HG03520 (cell line): Measurements from ENCODE around the gene CTBP2.

ENCODE experiments used
- ATAC-seq: cut with Tn5 transposase; IDR thresholded peaks from one replicate; pipeline ENCODE4 v1.9.1; 2021; ENCODE audit warnings: mild to moderate bottlenecking, moderate library complexity; ENCODE audit not compliant: unreplicated experiment

The CTBP2 gene

DNA sequence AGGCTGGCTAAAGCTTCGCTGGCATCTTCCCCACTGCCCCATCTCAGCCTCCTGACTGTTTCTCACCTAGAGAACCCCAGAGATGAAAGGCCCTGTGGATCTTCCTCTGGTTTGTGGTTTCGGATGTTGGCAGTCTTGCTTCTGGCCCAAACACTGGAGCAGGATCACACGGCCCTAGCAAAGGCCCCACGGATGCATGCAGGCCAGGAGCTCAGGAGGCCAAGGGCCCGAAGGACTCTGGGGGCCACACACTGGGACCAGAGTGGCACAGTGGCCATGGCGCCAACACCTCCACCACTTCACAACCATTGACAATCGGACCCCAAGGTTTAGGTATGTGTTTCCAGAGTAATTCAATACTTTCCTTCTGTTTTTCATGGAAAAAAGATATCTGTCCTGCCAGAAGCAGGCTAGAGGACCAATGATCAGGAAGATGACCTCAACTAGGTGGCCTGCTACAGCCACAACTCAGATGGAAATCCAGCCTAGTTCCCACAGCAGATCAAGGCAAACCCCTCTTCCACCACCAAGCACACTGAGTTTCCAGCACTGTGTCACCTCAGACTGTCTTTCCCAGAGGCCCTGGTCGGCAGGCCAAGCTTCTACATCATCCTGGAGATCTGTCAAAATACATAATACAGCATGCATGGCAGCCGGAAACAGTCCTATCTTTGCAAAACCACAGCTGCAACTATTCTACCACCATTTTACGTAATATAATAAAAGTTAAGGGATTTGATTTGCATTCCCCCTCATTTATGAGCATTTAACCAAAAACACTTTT, 53.0 kb downstream of the CTBP2 start:
- ATAC-seq = no peak

DNA sequence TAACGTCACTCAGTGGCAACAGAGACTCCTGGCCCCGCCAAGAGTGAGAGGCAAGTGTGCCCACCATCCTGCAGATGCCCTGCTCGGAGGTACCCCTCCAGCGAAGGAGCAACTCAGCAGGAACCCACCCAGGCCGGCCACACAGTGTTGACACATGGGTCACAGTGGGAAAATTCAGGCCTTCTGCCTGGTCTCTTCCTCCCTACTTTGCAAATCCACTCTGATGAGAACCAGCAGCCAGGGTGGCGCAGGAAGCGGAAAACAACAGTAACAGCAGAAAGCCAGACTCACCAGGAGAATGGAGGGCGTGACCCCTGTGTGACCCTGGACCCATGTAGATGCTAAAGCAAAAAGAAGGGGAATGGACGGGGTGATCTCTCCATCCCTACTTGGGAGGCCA, 53.8 kb downstream of the CTBP2 start:
- ATAC-seq = no peak

DNA sequence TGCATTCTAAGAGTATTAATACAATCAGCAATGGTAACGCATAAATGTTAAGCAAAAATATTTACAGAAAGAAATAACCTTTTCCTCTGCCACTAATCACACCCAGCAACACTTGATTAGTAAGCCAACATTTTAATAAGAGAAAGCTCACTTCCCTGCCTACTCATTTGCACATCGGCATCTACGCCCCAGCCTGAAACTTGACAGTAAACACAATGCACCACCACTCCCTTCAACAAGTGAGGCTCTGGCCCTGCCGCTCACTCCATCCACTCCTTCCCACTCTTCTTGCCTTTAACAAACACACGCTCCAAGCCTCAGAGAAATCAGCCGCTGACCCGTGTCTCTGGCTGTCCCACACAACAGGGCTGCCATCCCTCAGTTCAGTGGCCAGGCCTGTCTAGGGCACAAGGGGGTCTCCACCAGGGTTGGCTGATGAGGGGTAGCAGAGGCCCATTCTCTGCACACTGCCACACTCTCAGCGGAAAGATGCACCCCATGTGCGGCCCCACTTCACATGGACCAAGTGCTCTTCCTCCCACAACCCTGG, 54.6 kb downstream of the CTBP2 start:
- ATAC-seq = no peak

DNA sequence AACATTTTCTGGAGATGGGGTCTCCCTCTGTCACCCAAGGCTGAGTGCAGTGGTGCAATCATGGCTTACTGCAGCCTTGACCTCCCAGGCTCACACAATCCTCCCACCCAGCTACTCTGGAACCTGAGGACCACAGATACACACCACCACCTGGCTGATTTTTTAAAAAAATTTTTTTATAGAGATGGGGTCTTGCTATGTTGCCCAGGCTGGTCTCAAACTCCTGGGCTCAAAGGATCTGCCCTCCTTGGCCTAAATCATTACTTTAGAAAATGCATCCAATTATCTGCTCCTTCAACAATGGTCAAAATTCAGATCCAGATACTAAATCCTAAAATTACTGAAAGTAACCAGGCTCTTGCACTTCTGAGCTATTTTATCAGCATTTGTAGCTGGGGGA, 55.2 kb downstream of the CTBP2 start:
- ATAC-seq = no peak

DNA sequence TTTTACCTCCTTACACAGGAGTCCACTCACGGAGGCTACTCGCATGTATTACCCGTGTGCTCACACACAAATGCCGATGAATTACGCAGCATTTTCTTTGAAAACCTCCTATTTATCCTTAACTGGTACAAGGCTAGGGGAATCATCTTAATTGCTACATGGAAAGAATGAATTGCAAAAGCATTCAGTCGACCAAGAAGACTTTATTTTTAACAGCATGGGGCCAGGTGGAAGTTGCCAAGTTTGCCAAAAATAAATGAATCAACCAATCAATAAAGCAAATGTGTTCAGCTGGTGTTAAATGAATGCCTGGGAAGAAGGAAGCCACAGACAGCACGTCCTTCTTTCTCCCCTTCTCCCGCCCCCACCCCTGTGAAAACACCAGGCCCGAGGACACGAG, 55.8 kb downstream of the CTBP2 start:
- no peak for ATAC-seq

DNA sequence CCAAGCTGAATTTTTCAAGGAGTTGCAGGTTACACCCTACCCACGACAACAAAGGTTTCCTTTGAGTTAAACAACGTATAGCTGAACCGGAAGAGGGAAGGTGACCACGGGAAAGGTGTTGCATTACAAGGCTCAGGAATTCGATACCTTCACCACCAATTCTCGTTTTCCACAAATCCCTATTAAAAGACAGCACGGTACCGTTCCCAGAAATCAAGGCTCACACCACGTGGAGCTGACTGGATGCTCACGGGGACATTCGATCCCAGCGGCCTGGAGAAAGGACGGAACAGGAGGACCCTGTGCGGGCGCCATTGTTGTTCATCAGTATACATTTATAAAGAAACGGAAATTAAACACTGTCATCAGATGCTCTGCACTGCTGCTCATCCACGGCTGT, 56.4 kb downstream of the CTBP2 start:
- ATAC-seq = no peak

DNA sequence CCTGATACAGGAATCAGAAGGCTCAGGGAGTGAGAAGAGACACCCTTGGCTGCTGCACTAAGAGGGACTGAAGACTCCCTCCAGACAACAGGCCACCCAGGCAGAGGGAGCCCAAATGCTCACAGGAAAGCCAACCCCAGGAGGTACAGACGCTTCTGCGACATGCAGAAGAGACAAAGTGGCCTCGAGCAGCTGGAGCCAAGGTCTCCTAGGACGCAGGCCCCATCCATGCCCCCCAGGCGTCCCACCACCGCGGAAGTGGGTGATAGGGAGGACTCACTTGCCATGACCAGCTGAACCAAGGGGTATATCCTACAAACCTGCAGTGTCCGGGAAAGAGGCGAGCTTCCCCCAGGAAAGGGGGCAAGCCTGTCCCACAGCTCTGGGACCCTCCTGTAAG, 56.9 kb downstream of the CTBP2 start:
- no peak for ATAC-seq

DNA sequence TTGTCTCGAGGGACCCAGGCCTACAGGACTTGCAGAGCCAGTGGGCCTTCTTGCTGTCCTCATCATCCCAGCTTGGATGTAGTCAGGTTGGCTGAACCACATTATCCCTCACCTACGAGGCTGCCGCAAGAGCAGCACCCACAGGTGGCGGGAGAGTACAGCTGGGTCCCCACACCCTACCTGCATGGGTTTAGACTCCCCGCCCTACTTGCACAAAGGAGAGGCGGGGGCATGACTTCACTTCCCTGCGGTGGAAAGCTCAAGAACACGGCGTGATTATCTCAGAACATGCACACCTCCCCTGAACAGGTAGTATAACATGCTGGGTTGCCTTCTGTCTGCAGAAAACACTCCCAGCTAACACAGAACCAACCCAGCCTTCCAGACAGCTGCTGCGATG, 57.5 kb downstream of the CTBP2 start:
- no peak for ATAC-seq

DNA sequence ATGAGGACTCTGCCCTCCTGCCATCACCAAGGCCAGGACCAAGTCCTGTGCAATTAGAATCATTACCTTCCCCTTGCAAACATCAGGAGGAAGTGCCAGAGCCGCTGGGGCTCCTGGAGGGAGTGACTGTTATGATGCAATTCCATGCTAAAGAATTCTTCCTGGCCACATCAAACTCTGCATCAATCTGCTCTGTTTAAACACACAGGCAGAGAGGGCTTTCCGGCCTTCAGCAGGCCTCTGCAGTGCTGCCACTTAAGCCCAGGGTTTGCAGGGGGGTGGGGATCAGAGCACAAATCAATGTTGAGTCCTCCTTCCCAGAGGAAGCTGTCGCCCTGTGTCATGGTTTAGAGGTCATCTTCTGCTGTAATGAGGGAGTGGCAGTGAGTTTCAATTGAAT, 58.1 kb downstream of the CTBP2 start:
- no peak for ATAC-seq

DNA sequence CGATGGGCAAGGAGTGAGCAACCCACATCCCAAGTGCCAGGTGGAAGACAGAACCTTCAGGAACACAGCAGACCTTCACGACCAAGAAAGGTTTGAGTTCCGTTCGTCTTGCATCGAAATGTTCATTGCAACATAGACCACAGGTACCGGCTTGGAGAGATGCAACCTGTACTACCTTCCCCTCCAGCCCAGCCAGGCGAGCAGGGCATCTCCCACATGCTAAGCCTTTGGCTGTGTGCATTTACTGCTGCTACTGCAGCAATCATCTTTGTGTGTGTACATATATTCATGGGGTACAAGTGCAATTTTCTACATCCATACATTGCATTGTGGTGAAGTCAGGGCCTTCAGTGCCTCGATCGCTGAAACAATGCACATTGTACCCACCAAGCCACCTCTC, 58.8 kb downstream of the CTBP2 start:
- no peak for ATAC-seq

DNA sequence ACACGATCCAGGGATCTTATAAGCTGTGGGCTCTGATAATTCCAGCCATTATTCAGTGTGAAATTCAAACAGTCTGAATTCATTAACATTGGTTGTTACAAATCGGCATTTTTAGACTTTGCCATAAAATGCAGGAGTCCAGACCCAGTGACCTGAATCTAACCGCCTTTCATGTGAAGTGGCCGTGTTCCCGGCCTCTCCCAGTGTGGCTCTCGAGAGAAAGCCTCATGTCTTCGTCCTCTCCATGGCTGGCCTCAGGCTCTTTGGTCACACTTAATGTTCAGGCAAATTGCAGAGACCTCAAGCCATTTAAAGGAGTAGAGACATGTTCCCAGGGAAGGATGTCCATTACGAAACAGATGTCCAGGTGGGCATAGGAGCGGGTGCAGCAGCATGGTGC, 59.3 kb downstream of the CTBP2 start:
- ATAC-seq = no peak

DNA sequence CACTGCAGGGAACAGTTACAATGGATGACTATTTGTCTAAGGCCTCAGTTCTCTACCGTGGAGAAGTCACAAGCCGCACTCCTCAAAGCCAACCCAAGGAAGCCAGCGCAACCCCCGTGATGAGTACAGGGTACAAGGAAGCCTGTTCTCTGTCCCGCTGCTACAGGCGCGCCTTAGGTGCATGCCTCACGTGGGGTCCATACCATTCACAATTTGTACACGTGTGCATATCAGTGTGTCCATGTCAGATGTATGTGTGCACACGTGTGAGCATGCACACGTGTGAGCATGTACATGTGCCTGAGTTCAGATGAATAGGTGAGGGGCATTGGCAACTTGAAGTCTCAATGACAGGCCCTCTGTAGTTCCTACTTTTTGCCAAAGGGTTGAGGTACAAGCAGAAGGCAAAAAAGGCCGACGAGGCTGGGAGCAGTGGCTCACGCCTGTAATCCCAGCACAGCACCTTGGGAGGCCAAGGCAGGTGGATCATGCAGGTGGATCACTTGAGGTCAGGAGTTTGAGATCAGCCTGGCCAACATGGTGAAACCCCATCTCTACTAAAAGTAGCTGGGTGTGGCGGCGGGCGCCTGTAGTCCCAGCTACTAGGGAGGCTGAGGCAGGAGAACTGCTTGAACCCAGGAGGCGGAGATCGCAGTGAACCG, 62.8 kb downstream of the CTBP2 start:
- ATAC-seq = no peak

DNA sequence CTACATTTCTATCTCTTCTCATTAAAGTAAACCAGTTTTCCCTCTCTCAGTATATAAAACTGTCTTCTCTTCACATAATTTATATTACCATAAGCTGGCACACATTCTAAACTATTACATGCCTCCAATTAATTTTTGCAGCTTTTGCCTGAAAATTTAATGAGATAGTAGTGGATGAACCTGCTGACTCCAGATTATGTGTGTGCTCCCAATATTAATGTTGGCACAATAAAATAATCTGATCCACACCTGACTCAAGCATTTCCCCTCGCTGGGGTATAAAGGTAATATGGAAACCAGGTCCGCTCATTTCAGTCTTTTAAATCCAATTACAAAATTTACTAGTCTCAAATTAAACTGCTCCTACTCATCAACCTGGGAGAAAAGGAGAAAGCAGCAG, 63.4 kb downstream of the CTBP2 start:
- no peak for ATAC-seq

DNA sequence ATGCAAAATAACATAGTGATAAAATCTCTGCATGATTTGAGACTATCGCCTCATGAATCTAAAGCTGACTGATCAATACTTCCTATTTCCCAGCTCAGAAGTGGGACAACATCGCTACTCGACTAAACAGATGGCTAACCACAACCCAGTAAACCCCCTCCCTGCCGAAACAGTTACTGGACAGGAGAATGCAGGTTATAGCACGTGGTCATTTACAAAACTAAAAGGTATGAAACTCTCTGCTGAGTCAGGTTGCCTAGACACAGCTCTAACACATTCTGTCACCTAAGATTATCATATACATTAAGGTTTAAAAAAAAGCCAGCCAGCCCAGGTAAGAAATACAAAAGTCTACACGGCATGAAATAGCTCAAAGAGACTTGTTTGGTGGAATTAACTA, 64.0 kb downstream of the CTBP2 start:
- ATAC-seq = no peak

DNA sequence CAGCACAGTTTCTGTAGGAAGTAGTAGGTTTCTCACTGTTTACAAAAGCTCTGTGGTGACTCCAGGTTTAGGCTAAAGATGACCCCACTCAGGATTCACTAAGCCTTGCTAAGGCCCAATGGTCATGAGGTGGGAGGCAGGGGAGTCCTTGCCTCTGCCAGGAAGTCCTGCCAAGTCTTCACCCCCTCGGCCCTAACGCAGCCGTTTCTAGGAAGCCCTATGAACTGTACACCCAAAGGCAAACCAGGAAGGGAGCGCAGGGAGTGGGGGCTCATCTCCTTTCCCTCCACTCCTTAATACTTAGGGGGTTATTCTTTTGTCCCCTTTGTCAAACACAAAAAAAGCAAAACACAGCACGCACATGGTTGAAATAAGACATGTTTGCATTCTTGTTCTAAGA, 64.6 kb downstream of the CTBP2 start:
- no peak for ATAC-seq

DNA sequence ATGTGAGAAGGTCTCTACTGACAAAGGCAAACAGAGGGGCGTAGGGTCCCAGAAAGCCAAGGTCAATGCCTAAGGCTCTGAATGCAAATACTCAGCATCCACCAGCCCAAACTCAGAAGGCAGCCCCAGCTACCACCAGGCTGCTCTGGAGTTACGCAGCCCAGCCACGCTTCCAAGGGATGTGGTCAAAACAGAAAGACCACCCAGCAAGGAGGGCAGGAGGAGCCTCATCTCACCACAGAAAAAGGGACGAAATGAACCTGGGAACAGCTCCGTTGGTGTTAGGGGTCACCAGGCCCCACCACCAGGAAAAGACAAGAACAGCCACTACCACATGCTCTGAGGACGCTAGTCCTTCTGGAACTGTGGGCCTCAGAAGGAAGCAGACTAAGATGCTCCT, 65.1 kb downstream of the CTBP2 start:
- no peak for ATAC-seq

DNA sequence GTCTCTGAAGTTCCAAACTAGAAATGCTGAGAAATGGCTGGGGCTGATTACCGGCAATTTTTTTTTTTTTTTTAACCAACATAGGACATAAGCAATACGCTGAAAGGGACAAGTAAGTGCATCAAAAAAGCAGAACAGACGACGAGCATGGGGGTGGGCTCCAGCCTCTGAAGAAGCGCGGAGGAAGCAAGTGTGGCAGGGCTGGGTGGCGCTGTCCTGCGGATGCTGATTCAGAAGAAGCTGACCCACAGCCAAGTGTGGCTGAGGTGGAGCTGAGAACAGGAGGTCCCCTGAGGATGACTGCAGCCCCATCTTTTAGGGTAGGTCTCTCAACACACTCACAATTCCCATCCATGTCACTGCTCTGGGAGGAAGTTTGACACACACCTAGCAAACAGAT, 65.6 kb downstream of the CTBP2 start:
- no peak for ATAC-seq

DNA sequence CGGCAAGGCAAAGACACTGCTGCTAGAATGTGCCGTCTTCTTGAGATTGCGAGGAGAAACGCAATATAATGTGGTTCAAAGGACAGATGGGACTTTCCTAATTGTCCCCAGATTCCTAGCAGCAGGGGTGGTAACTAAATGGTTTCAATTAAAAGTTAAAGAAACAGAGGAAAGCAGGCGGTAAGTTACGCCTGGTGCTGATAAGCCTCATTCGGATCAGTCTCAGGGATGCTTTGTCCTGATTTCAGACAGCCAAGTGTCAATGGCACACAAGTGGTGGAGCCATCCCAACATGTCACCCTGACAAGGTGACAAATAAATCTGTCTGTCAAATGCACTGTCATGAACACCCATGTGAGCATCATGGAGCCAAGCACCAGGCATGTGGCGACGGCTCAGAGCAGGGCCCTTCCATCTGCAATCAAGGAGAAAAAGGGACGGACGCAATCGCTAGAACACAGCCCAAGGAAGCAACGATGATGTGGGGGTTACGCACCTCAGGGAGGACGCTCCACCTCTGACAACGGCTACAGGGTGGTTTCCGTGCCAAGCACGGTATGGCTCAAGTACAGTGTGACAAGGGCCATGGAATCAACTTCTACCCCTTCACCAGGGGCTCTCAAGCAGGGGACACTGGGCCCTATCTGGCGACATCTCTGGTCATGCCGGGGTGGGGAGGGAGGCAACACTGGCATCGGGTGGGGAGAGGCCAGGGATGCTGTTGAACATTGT, 66.2 kb downstream of the CTBP2 start:
- ATAC-seq = no peak

DNA sequence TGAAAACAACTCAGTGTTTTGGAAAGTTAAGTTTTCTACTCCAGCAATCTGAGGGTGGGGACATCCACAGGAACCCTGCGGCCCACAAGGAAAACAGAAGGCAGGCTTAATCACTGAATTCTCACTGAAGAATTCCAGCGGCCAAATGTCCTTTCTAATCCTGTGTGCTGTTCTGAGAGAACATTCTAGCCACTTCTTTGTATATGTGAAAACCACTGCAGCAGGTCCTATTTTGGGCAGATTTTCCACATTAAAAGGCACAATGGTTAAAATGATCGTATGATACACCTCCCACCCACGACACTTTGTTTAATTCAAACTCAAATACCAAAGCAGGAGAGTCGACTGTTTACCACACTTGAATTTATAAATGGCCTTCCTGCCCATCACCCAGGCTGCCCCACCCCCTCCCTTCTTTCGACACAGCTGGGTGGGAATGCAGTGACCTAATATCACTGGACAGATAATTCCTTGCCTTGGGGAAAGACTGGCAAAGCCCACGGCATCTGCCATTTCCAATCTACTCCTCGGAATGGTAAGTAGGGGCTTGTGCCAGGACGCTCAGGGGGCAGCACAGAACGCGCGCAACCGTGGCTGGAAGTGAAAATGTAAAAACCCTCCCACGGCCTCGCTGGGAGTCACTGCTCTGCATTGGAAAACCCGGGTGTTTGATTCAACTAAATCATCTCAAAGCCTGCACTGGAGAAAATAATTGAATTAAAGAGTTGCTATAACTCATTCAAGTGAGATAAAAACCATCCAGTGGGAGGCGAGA, 67.0 kb downstream of the CTBP2 start:
- ATAC-seq = no peak

DNA sequence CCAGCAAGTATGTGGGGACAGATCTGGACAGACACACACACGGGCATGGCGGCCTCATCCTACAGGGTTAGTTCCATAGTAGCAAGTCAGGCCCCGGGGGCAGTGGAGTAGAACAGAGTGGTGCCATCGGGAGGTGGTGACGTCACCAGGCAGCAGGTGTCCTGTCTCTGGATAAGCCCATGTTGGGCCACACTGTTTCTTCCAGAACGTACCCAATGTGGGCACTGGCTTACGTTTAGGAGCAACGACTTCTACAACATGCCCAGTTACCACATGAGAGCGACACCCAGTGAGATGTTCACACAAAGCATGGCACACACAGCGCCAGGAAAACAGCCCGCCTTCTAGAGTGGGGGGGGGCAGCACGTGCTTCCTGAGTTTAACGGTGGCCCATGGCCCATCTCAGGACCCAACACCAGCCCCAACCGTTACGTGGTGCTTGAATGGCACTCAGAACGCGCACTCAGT, 67.8 kb downstream of the CTBP2 start:
- ATAC-seq = no peak

DNA sequence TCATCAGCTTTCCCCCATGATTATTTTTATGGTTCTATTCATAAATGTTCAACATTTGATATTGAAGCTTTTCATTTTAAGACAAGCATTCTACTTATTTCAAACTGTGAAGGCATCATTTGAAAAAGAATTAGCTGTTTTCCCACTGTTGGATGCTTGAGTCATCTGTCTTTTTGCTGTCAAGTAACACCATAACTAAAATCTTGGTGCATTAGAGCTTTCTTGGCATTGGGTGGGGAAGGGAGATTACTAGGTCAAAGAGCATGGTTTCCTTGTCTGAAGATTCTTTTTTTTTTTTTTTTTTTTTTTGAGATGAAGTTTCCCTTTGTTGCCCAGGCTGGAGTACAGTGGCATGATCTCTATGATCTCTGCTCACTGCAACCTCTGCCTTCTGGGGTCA, 68.5 kb downstream of the CTBP2 start:
- ATAC-seq = no peak
